HPDE6-E6E7 (cell line): ENCODE measurements around the gene FGF6.
"Not testable (repeated sequence)": the region's sequence is repeated elsewhere in the genome, so short reads cannot be mapped to it uniquely, and the experiment has no call there.

Experiments
- DNase-seq: peaks from one replicate; pipeline ENCODE4 v3.0.0; 2011; ENCODE audit warnings: missing footprints; ENCODE audit errors: extremely low spot score

Gene FGF6

DNA sequence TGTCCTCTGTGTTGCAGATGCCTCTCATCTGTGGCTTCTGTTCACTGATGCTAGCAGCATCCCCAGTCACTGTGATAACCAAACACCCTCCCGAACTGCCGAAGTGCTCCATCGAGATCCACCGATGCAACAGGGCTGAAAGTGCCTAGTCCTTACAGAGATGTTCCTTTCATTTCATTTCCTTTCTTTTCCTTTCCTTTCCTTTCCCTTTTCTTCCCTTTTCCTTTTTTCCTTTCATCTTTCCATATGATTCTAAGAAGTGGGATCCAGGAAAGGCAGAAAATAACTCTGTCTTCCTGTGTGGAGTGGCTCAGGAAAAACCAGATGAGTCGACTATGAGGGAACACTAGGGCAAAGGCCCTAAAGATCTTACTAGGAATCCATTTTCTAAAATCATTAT lies 26.7 kb downstream of the FGF6 start:
- no peak for DNase-seq

- no peak for DNase-seq
Measured at GRCh38 chr12:4417936-4418335, 27.7 kb downstream of the FGF6 start.

DNA sequence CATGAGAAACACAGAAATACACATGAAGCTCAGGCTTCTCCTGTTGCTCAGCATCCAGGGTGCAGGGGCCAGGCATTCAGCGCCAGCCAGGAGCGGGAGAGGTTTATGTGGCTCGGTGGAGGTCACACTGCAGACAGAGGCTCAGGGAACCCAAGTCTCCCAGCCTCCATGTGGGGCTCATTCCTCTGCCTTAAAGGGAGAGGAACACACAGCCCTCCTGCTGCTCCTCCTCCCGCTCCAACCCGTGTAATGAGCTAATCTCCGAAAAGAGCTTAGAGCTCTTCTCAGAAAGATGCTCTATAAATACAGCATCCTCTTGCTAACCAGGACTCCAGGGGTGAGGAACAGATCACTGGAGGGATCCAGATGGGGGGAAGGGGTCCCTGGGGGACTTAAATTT lies 28.2 kb downstream of the FGF6 start:
- DNase-seq = no peak

- DNase-seq = no peak
Measured at GRCh38 chr12:4416276-4416675, 29.3 kb downstream of the FGF6 start.

GRCh38 chr12:4412465-4412864 lies 33.1 kb downstream of the FGF6 start:
- DNase-seq = no peak

- no peak for DNase-seq
Measured at GRCh38 chr12:4412056-4412455, 33.6 kb downstream of the FGF6 start.

GRCh38 chr12:4407136-4407535 lies 38.5 kb downstream of the FGF6 start:
- DNase-seq = no peak

DNA sequence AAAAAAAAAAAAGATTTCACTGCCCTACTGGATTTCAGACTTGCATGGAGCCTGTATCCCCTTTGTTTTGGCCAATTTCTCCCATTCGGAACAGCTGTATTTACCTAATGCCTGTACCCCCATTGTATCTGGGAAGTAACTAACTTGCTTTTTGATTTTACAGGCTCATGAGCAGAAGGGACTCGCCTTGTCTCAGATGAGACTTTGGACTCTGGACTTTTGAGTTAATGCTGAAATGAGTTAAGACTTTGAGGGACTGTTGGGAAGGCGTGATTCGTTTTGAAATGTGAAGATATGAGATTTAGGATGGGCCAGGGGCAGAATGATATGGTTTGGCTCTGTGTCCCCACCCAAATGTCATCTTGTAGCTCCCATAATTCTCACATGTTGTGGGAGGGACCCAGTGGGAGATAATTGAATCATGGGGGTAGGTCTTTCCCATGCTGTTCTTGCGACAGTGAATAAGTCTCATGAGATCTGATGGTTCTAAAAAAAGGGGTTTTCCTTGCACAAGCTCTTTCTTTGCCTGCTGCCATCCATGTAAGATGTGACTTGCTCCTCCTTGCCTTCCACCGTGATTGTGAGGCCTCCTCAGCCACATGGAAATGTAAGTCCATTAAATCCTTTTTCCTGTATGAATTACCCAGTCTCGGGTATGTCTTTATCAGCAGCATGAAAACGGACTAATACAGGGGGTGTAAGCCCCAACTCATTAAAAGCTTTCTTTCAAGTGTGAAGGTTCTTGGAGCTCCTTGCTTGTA lies 40.6 kb downstream of the FGF6 start:
- DNase-seq = not testable (repeated sequence)

- no peak for DNase-seq
Measured at GRCh38 chr12:4402996-4403395, 42.6 kb downstream of the FGF6 start.

- DNase-seq = no peak
Measured at GRCh38 chr12:4401117-4401516, 44.5 kb downstream of the FGF6 start.

GRCh38 chr12:4395818-4396217 lies 49.8 kb downstream of the FGF6 start:
- DNase-seq = no peak

DNA sequence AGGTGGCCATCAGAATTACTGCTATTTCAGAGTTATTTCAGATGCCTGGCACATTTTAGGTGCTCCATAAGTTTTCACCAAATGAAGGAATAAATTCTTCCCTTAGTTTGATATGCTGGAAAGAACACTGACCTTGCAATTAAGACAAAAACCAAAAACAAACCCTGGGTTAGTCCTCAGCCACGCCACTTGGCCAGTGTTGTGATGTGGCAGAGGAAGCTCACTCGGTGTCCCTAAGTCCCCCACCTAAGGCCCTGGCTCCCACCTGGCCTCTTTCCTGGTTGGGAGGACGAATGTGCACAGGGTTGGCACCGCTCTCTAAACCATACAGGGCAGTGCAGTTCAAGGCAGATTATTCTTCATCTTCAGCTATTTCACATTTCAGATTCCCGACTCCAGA lies 52.4 kb downstream of the FGF6 start:
- no peak for DNase-seq

DNA sequence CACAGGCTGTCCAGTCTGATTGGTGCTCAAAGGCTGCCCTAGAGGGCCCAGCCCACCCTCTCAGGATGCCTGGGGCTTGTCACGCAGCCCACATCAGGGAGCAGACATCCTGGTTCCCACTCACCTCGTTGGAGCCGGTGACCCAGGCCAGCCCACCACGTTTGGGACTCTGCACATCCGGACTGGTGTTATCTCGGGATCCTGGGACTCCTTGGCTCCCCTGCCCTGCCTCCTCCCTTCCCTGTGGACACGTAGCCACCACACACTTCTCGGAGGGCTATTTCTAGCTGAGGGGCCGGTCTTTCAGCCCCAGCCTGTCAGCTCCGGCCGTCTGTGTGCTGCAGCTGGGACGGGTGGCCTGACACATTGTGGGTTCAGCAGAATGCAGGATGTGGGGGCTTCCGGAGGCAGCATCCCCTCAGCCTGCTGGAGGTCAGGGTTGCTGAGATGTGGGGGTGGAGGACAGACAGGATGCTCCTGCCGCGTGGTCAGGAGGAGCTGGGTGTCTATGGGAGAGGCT lies 53.3 kb downstream of the FGF6 start:
- no peak for DNase-seq

- DNase-seq = no peak
Measured at GRCh38 chr12:4388662-4389061, 57.0 kb downstream of the FGF6 start.

DNA sequence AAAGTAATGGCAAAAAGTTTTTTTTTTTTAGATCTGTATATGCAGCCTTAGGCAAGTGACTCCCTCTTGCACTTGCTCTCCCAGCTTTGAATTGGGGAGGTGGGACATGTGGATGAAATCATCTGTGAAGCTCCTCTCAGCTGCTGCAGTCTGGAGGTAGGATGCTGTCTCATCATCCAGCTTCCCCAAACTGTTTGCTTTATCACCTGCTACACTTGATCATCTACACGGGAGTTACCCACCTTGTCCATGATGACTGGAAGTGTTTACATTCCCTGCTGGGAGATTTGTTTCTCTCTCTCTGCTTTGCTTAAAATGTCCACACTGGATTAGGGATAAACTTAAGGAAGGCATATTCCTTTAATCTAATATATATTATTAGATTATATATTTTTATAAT lies 57.6 kb downstream of the FGF6 start:
- DNase-seq = no peak

- DNase-seq = no peak
Measured at GRCh38 chr12:4387607-4388006, 58.0 kb downstream of the FGF6 start.

DNA sequence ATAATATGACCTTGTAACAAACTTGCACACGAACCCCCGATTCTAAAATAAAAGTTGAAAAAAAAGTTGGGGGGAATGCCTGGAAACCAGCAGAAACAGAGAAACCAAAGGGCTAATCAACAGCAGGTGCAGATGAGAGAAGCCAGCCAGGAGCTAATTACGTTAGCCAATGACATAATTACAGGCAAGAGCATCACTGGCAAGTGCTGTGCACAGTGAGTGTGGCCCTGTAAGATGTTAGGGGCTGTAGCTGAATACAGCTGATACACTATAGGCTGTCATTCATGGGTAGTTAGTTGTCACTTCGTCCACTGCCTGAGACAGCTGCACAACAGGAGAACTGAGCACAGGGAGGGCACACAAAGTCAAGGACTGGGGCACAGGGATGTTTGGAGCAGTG lies 58.8 kb downstream of the FGF6 start:
- no peak for DNase-seq
